Epithelial cell of esophagus (primary cell): Measurements from ENCODE around the gene MGST2.

Source experiments
- DNase-seq: peaks from one replicate; pipeline ENCODE4 v3.0.0; 2010; ENCODE audit warnings: low read depth
- H3K4me3 ChIP-seq: 2 replicates; pipeline ENCODE4 v1.5.1; 2011; ENCODE audit warnings: mild to moderate bottlenecking, low read length, control low read depth
- CTCF ChIP-seq: IDR thresholded peaks from 2 replicates; pipeline ENCODE4 v1.5.1; 2011; ENCODE audit warnings: low read depth, mild to moderate bottlenecking, low read length, control low read depth, inconsistent platforms; ENCODE audit not compliant: insufficient read depth; ENCODE audit errors: missing control alignments

The MGST2 gene

GRCh38 chr4:139643042-139643895, 22.4 kb upstream of the MGST2 start:
- DNase-seq: no peak
- H3K4me3 ChIP-seq: no peak overlapping the region
- no peak for TF ChIP-seq CTCF

DNA sequence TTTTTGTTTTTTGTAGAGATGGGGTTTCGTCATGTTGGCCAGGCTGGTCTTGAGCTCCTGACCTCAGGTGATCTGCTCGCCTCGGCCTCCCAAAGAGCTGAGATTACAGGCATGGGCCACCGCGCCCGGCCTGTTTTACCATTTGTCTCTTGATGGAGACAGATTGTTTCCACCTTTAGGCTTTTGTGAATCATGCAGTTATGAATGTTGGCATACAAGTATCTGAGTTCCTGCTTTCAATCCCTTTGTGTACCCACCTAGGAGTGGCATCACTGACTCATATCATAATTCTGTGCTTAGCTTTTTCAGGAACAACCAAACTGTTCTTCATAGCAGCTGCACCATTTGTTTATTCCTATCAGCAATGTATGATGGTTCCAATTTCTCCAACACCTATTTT, 20.2 kb upstream of the MGST2 start:
- DNase-seq: peak; percentile 96
- H3K4me3 ChIP-seq: peak overlapping the region; percentile 41
- TF ChIP-seq CTCF: no peak

- peak; percentile 82 for DNase-seq
- peak overlapping the region; percentile 41 for H3K4me3 ChIP-seq
- no peak for TF ChIP-seq CTCF
These were observed 18.4 kb upstream of the MGST2 start for GRCh38 chr4:139647184-139647583.

- no peak overlapping the region for H3K4me3 ChIP-seq
- no peak for TF ChIP-seq CTCF
- no peak for DNase-seq
These were observed 17.7 kb upstream of the MGST2 start for GRCh38 chr4:139647952-139648351.

DNA sequence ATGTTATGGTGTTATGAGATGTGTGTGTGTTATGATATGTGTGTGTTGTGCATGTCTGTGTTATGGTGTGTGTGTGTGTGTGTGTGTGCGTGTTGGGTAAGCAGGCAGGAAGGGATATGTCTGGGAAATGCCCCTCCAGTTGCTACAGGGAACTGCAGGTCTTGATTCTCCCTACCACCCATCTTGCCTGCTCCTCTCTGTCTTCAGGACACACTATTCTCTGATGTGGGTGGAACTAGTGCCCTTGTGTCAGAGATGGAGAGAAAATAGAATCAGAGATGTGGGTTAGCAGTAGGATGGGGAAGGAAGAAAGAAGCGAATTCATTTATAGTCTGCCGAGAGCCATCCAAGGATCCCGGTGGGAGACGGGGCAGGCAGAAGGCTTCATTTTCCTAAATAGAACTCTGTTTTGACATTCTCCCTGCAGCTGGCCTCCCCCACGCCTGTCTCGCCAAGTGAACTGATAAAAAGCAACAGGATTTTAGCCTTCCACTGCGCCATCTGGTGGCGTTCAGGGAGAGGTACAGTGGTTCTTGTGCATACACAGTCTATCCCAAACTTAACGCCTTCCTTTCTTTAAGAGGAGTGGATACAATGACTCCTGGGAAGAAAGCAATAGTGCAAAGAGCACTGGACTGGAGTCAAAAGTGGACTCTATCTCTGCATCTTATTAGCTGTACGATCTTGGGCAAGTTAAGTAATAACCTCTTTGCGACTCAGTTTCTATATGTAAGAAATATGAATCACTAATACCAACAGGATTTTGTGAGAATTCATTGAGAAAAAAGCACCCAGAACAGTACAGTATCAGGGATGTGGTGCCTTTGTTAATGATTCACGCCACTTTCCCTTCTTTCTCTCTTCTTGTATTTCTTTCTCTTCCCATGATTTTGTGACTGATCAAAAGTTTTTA, 14.1 kb upstream of the MGST2 start:
- peak; percentile 84 for DNase-seq
- no peak overlapping the region for H3K4me3 ChIP-seq

GRCh38 chr4:139654516-139654915, 11.1 kb upstream of the MGST2 start:
- no peak for TF ChIP-seq CTCF
- DNase-seq: no peak
- H3K4me3 ChIP-seq: no peak overlapping the region

More for the DNA sequence above, 14.1 kb upstream of the MGST2 start:
- TF ChIP-seq CTCF: peak; percentile 97
